HL-60 (cell line): Measurements from ENCODE around the gene NSMF.
"Not testable (repeated sequence)": the region's sequence is repeated elsewhere in the genome, so short reads cannot be mapped to it uniquely, and the experiment has no call there.

ENCODE experiments used
- GABPA ChIP-seq: IDR thresholded peaks from 2 replicates; pipeline ENCODE4 v1.6.1; 2012; ENCODE audit warnings: low read depth
- TF ChIP-seq, protein P1 (sequence below): IDR thresholded peaks from one replicate; pipeline ENCODE4 v1.5.1; 2011; ENCODE audit warnings: low read length, control low read depth, inconsistent platforms; ENCODE audit not compliant: insufficient read depth

DNA sequence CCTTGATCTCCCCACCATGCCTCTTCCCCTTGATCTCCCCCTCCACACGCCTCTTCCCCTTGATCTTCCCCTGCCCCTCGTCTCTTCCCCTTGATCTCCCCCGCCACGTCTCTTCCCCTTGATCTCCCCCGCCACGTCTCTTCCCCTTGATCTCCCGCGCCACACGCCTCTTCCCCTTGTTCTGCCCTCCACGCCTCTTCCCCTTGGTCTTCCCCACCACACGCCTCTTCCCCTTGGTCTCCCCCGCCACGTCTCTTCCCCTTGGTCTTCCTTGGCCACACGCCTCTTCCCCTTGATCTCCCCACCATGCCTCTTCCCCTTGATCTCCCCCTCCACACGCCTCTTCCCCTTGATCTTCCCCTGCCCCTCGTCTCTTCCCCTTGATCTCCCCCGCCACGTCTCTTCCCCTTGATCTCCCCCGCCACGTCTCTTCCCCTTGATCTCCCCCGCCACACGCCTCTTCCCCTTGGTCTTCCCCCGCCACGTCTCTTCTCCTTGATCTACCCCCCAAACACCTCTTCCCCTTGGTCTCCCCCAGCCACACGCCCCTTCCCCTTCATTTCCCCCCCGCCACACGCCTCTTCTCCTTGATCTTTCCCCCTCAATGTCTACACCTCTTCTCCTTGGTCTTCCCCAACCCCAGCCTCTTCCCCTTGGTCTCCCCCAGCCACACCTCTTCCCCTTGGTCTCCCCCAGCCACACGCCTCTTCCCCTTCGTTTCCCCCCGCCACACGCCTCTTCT is 7.7 kb downstream of the NSMF start:
- TF ChIP-seq, protein P1, sequence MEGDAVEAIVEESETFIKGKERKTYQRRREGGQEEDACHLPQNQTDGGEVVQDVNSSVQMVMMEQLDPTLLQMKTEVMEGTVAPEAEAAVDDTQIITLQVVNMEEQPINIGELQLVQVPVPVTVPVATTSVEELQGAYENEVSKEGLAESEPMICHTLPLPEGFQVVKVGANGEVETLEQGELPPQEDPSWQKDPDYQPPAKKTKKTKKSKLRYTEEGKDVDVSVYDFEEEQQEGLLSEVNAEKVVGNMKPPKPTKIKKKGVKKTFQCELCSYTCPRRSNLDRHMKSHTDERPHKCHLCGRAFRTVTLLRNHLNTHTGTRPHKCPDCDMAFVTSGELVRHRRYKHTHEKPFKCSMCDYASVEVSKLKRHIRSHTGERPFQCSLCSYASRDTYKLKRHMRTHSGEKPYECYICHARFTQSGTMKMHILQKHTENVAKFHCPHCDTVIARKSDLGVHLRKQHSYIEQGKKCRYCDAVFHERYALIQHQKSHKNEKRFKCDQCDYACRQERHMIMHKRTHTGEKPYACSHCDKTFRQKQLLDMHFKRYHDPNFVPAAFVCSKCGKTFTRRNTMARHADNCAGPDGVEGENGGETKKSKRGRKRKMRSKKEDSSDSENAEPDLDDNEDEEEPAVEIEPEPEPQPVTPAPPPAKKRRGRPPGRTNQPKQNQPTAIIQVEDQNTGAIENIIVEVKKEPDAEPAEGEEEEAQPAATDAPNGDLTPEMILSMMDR, result not testable (repeated sequence)
- not testable (repeated sequence) for TF ChIP-seq GABPA
